ENCODE results near the gene MTRR.

- TF ChIP-seq ZNF777 (tag by site-specific recombination; IDR thresholded peaks at IDR 0.05; ENCODE audit: borderline replicate concordance): no peak
- no peak for TF ChIP-seq GLI2 (tag by site-specific recombination; IDR thresholded peaks at IDR 0.05; ENCODE audit: borderline replicate concordance, low read depth)
- no peak for TF ChIP-seq HOXA7 (CRISPR knock-in tag; IDR thresholded peaks at IDR 0.05; ENCODE audit: borderline replicate concordance)
- TF ChIP-seq ZNF776 (tag by site-specific recombination; IDR thresholded peaks at IDR 0.05; ENCODE audit: borderline replicate concordance): no peak
- TF ChIP-seq CTCF (tag by site-specific recombination; IDR thresholded peaks at IDR 0.05): no peak
- no peak for TF ChIP-seq ZNF274 (IDR thresholded peaks at IDR 0.05; ENCODE audit: low read length)
- no peak for TF ChIP-seq ZNF274 (tag by site-specific recombination; IDR thresholded peaks at IDR 0.05; ENCODE audit: borderline replicate concordance)
- no peak for TF ChIP-seq ZNF175 (tag by site-specific recombination; IDR thresholded peaks at IDR 0.05)
- no peak for TF ChIP-seq ZNF223 (tag by site-specific recombination; IDR thresholded peaks at IDR 0.05)
These were observed 72.7 kb downstream of the MTRR start for GRCh38 chr5:7941692-7942091.

Measured in HEK293 (cell line).